ENCODE measurements around the gene CUL3.
"Not testable (repeated sequence)": the region's sequence is repeated elsewhere in the genome, so short reads cannot be mapped to it uniquely, and the experiment has no call there.

Gene CUL3

GRCh38 chr2:224585211-224586088, at the start of gene CUL3:
Gene CUL3 (minus strand): TSS chr2:224585363. CDS start chr2:224585009, 354 bp downstream.
- peak; percentile 100 for DNase-seq

DNA sequence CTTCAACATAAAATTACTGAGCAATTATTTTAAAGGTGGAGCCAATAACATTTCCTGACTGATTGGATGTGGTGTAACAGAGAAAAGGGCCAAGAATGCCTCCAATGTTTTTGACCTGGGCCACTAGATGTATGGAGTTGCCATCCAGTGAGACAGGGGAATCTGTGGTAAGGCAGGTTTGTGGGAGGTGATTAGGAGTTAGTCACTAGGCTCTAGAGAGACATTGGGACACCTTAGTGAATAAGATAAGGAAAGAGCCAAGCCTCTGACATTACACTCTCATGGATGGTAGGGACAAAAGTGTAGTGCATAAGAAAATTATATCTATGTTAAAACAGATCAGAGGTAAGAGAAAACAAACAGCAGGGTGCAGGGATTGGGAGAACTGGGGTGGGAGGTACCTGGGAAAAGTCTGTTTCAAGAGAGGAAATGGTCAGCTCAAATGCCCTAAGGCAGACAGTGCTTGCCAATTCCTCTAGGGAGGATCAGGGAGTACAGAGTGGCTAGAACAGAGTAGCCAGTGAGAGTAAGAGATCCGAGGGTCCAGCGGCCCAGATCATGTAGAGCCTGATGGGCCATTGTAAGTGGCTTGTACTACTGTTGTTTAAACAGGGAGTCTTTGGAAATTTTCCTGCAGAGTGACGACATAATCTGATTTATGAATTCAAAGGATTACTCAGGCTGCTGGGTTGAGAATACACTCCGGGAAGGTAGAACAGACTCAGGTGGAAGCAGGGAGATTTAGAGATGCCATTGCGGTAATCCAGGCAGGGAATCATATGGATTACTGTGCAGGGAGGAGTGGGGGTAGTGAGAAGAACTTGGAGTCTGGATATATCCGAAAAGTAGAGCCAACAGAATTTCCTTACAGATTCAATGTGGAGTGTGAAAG, 45.7 kb upstream of the CUL3 start:
- DNase-seq = no peak

DNA sequence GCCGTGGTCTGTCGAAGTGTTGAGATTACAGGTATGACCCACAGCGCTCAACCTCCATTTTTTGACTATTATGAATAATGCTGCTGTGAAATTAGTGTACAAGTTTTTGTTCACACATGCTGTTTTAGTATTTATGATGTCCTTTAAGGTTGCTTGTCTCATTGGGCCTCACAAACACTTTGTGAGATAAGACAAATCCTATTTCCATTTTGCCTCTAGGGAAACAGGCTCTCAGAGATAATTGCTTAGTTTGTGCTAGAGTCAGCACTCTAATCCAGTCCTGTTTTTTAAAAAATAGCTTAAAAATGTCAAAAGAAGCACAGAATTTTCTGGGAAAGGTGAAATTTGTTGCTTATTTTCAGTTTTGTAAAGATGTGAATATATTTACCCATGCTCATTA, 43.3 kb upstream of the CUL3 start:
- no peak for DNase-seq

- no peak for DNase-seq
These were observed 41.6 kb upstream of the CUL3 start for GRCh38 chr2:224626735-224627134.

DNA sequence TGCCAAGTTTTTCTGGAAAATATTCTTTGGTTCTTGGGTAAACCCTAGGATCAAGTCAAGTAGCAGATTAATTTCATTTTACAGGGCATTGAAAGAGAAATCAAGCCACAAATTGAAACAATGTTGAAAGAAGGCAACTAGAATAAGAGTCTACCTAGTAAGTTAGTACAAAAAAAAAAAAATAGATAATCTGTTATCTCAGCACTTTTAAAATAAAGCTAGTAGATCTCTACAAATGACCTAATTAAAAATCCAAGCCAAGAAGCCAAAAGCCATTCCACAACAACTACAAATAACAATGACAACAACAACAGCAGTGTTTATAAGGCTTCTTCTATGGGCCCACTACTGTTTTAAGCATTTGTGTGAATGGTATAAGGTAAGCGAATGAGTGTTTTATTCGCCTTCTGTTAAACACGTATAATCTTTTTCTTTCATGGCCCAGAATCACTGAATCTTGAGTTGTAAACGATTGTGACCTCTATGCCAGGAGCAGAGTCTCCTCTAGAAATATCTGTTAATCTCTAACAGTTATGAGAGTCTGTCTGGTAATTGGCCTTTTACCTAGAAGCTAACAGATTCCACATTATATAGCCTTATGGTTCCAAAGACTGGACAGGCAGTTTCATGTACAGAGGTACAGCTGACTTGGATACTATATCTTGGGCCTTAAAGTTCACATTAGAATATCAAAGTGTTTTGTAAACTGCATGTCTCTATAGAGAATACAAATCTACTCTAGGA, 28.6 kb upstream of the CUL3 start:
- DNase-seq = no peak

GRCh38 chr2:224612578-224612977, 27.4 kb upstream of the CUL3 start:
- no peak for DNase-seq

GRCh38 chr2:224611938-224612337, 26.8 kb upstream of the CUL3 start:
- no peak for DNase-seq

DNA sequence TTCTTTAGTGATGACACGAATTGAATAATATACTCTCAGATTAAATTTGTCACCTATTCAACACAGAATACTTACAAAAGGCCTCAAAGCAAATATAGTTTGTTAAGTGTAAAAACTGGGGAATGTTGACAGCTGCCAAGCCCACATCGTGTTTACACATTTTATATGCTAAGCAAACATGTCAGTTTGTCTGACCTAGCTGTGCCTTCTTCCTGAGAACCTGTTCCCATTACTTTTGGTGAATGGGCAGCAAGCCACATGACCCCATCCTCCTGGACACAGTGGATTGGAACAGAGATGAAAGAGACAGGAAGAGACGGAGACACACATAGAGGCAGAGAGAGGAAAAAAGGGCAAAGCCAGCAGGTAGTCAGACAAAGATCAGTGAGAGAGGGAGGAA, 22.9 kb upstream of the CUL3 start:
- no peak for DNase-seq

DNA sequence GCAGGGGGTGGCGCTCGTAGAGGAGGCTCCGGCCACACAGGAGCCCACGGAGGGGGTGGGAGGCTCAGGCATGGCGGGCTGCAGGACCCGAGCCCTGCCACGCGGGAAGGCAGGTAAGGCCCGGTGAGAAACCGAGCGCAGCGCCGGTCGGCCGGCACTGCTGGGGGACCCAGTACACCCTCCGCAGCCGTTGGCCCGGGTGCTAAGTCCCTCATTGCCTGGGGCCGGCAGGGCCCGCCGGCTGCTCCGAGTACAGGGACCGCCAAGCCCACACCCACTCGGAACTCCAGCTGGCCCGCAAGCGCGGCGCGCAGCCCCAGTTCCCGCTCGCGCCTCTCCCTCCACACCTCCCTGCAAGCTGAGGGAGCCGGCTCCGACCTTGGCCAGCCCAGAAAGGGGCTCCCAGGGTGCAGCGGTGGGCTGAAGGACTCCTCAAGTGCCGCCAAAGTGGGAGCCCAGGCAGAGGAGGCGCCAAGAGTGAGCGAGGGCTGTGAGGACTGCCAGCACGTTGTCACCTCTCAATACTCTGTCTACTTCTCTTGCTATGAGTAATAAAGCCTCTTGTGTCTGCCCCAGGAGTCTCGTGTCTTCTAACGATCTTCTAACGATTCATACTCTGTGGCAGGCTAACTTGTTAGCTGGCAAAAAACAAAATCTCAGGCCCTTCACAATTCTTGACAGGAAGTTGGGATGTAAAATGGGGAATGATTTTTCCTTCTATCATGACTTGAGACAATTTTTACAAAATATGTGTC, 18.8 kb upstream of the CUL3 start:
- DNase-seq = not testable (repeated sequence)

GRCh38 chr2:224602778-224603375, 17.7 kb upstream of the CUL3 start:
- DNase-seq = not testable (repeated sequence)

- DNase-seq = no peak
These were observed 16.8 kb upstream of the CUL3 start for GRCh38 chr2:224601923-224602322.

DNA sequence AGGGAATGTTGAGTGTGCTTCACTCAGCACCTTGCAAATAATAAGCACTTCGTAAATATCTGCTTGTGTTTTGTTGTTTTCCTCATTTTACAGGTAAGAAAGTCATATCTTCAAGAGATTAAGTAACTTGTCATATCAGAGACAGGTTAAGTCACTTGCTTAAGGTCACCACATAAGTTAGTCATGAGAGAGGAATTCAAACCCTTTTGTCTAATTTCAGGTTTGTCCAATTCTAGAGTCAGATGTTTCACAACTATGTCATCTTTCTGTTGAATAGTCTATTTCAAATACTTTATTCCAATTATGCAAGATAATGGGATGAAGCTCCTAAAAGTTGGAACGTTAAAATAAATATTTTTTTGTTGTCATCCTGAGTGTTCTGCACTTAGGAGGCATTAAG, 13.5 kb upstream of the CUL3 start:
- DNase-seq = no peak

- no peak for DNase-seq
These were observed 11.1 kb upstream of the CUL3 start for GRCh38 chr2:224596289-224596688.

DNA sequence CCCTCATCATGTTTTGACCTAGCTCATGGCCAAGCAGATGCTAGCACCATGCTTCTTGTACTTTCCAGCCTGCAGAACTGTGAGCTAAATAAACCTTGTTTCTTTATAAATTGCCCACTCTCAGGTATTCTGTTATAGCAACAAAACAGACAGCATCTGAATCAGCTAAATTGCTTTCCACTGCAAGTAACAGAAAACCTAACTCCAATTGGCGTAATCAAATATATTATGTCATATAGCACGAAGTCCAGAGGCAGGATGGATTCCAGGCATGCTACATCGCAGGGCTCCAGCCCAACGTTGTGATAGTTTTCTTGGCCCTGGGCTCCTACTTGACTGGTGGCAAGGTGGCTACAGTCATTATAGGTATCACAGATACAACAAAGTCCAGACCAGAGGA, 10.4 kb upstream of the CUL3 start:
- DNase-seq = no peak

- no peak for DNase-seq
These were observed 9.7 kb upstream of the CUL3 start for GRCh38 chr2:224594840-224595239.

DNA sequence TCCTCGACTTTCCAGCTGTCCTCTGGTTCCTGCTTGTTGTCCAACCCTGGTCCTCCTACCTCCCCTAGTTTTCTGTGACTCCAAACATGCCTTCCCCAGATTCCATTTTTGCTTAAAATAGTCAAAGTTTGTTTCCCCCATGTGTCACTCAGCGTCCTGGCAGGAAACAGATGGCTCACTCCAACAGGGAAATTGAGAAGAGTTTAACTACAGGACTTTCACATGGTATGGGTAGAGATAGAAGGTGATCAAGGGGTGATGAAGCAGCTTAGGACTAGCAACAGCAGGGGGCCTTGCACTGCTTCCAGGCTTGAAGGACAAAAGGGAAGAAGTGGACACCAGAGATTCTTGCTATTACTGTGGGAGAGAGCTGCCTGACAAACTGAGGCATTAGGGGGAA, 6.1 kb upstream of the CUL3 start:
- no peak for DNase-seq

- DNase-seq = no peak
These were observed 1.0 kb upstream of the CUL3 start for GRCh38 chr2:224586127-224586695.

DNA sequence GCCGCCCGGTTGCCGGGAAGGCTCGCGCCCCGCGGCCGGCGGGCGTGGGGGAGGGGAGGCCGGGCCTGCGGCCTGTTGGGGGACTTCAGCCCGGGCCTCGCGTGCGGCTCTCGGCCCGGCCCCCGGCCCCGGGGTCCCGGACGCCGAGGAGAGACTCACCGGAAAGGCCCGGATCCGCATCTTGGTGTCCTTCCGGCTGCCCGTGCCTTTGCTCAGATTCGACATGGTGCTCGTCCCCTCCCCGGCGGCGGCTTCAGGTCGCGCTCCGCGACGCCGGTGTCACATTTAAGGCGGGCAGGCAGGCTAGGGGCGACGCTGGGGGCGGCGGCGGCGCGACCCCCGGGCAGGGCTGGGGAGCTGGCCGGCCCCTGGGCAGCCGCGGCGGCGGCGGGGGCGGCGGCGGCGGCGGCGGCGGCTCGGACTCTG, 365 bp downstream of the CUL3 start:
- peak; percentile 50 for DNase-seq

DNA sequence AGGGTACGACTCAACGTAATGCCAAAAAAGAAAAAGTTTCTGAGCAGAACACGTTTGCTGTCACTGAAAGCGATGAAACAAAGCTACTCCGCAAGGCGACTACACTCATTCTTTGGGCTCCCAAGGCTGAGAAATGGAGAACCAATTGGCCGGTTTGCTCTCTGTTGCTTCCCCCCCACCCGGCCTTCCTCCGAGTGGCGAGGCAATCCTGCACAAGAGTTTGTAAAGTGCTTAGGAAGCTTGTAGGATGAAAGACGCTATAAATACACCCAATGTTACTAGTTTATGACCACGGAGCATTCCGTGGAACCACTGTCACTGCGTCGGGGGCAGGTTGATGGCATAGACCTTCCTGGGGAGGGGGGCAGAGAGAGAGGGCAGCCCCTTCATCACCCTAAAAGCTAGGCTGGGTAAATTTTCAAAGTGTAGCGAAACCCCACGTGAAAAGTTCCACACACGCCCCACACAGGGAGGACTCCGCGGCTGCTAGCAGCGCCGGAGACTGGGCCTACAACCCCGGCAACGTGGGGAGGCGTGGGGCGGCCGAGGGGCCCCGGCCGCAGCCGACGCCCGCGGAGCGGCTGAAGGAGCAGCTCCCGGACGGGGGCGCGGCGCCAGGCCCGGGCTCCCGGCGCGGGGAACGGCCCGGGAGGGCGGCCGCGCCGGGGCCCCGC, 915 bp downstream of the CUL3 start:
- DNase-seq = peak; percentile 11

GRCh38 chr2:224583033-224583432, 2.1 kb downstream of the CUL3 start:
- not testable (repeated sequence) for DNase-seq

- DNase-seq = no peak
These were observed 4.9 kb downstream of the CUL3 start for GRCh38 chr2:224580248-224580647.

Measured in activated effector memory CD4-positive, alpha-beta T cell treated with Interleukin-2 at 50 U/mL for 16 hours (primary cell).